HG03575 (cell line): ENCODE data around the gene OR2AK2.

Experiments used
- ATAC-seq: cut with Tn5 transposase; IDR thresholded peaks from one replicate; pipeline ENCODE4 v1.9.1; 2021; ENCODE audit not compliant: unreplicated experiment, insufficient number of reproducible peaks, low FRiP score; ENCODE audit errors: extremely low read depth

Gene OR2AK2

DNA sequence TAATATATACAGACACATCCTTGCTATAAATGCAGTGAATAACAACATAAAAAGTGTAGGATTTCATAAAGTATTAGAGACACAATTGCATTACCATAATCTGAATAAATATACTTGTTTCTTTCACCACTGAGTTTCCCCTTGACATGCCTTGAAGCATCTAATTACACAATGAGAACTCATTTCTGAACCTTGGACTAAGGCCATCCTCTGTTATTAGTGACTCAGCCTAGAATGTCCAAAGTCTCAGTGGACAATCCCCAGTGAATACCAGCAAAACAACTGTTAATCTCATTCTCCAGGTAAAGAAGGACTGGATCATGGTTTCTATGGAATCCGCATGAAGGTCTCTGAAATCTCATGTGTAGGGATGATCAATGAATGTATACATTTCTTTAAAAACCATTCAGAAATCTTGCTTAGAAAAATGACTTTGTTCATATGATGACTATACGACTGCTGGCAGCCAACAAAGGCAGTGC lies 48.2 kb downstream of the OR2AK2 start, which contains the start of gene OR2L5:
TSS of gene OR2L5 (plus strand) at position 432 of the 482 bp plus-strand sequence. CDS start 8,288 bp downstream, outside the sequence.
- no peak for ATAC-seq

DNA sequence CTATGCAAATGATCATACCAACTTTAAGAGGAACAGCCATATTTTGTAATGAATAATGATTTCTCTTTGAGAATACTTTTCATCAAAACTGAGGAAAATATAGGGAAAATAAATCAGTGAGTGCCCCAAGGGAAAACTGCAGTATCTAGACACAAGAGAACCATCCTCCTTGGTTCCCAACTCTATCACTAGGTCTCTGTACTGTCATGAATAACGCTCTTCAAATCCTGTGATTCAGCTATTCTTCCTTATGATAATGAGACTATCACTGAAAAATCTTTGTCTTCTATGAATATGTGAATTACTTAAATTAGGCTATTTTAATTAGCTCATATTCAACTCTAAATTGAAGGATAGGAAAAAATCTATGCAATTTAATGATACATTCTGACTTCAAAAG lies 50.8 kb downstream of the OR2AK2 start:
- ATAC-seq: no peak
